Vagina (tissue), 2 donors: ENCODE results near the gene IQSEC1.

ENCODE experiments used
- CTCF ChIP-seq, 3 experiments: fragments of 450-650 bp in 2 of 3; fragments of 200-600 bp in 1 of 3; sonication (generic) in 1 of 3; IDR thresholded peaks; one replicate each; pipeline ENCODE4 v1.5.1; 2017 to 2019; ENCODE audit warnings: antibody characterized with exemption in 3 of 3, mild to moderate bottlenecking in 2 of 3, moderate library complexity in 2 of 3
- POLR2A ChIP-seq, 2 donors: fragments of 450-650 bp; IDR thresholded peaks; one replicate each; pipeline ENCODE4 v1.6.1; 2017; ENCODE audit warnings: antibody characterized with exemption in 2 of 2, mild to moderate bottlenecking in 2 of 2, moderate library complexity in 2 of 2
- POLR2AphosphoS5 ChIP-seq, 2 donors: sonication (generic); formaldehyde crosslinking; IDR thresholded peaks; one replicate each; pipeline ENCODE4 v1.9.0; 2017; ENCODE audit warnings: antibody characterized with exemption in 2 of 2, mild to moderate bottlenecking in 2 of 2, low read depth in 1 of 2; ENCODE audit not compliant: insufficient read depth in 1 of 2

- no peak for TF ChIP-seq CTCF (IDR thresholded peaks at IDR 0.05)
- no peak for TF ChIP-seq POLR2A (IDR thresholded peaks at IDR 0.05)
- no peak for TF ChIP-seq POLR2AphosphoS5 (IDR thresholded peaks at IDR 0.05; ENCODE audit: insufficient read depth in 1 of 2, low read depth in 1 of 2)
These were observed 119.8 kb downstream of the IQSEC1 start for GRCh38 chr3:12953201-12953995.
